SK-N-SH treated with all-trans-retinoic acid at 6 μM for 48 hours (cell line): ENCODE data around the gene ANKRD18A.
"Not testable (repeated sequence)": the region's sequence is repeated elsewhere in the genome, so short reads cannot be mapped to it uniquely, and the experiment has no call there.

Experiments
- ARNTL ChIP-seq: fragments of 450-650 bp; formaldehyde crosslinking; IDR thresholded peaks from 2 replicates; pipeline ENCODE4 v1.5.0; 2020; ENCODE audit warnings: low read depth, mild to moderate bottlenecking, moderate library complexity, borderline replicate concordance
- CREB5 ChIP-seq: fragments of 250-450 bp; sonication (Bioruptor Pico); IDR thresholded peaks from 2 replicates; pipeline ENCODE4 v1.5.1; 2020; ENCODE audit warnings: low read depth, mild to moderate bottlenecking, moderate library complexity
- CSRNP3 ChIP-seq: fragments of 250-450 bp; sonication (Bioruptor Pico); IDR thresholded peaks from 2 replicates; pipeline ENCODE4 v1.5.1; 2021; ENCODE audit warnings: mild to moderate bottlenecking, moderate library complexity
- PATZ1 ChIP-seq: fragments of 250-450 bp; sonication (Bioruptor Pico); IDR thresholded peaks from 2 replicates; pipeline ENCODE4 v1.8.0; 2020; ENCODE audit warnings: mild to moderate bottlenecking, moderate library complexity, borderline replicate concordance
- POU6F1 ChIP-seq: fragments of 250-450 bp; sonication (Bioruptor Pico); IDR thresholded peaks from 2 replicates; pipeline ENCODE4 v1.8.0; 2021; ENCODE audit warnings: low read depth, mild to moderate bottlenecking, moderate library complexity, borderline replicate concordance
- PPARA ChIP-seq: fragments of 250-450 bp; sonication (Bioruptor Pico); IDR thresholded peaks from 2 replicates; pipeline ENCODE4 v1.5.0; 2020; ENCODE audit warnings: mild to moderate bottlenecking, borderline replicate concordance
- RARB ChIP-seq: fragments of 250-450 bp; sonication (Bioruptor Pico); IDR thresholded peaks from 2 replicates; pipeline ENCODE4 v1.8.0; 2021; ENCODE audit warnings: mild to moderate bottlenecking, moderate library complexity
- TCF4 ChIP-seq: fragments of 250-450 bp; sonication (Bioruptor Pico); IDR thresholded peaks from 2 replicates; pipeline ENCODE4 v1.8.0; 2021; ENCODE audit warnings: mild to moderate bottlenecking, moderate library complexity, borderline replicate concordance
- TOX ChIP-seq: fragments of 250-450 bp; sonication (Bioruptor Pico); IDR thresholded peaks from 2 replicates; pipeline ENCODE4 v1.8.0; 2021; ENCODE audit warnings: mild to moderate bottlenecking, moderate library complexity, borderline replicate concordance
- ZC3H10 ChIP-seq: fragments of 250-450 bp; sonication (Bioruptor Pico); IDR thresholded peaks from 2 replicates; pipeline ENCODE4 v1.5.1; 2021; ENCODE audit warnings: mild to moderate bottlenecking, moderate library complexity
- ZFP30 ChIP-seq: fragments of 450-650 bp; formaldehyde crosslinking; IDR thresholded peaks from 2 replicates; pipeline ENCODE4 v1.5.0; 2022; ENCODE audit warnings: mild to moderate bottlenecking, moderate library complexity
- ZNF565 ChIP-seq: fragments of 450-650 bp; formaldehyde crosslinking; conservative IDR thresholded peaks from 2 replicates; pipeline ENCODE4 v1.5.0; 2020; ENCODE audit warnings: low read depth, mild to moderate bottlenecking, moderate library complexity
- ZNF70 ChIP-seq: fragments of 450-650 bp; formaldehyde crosslinking; IDR thresholded peaks from 2 replicates; pipeline ENCODE4 v1.5.0; 2020; ENCODE audit warnings: mild to moderate bottlenecking, moderate library complexity
- ZNF8 ChIP-seq: fragments of 450-650 bp; formaldehyde crosslinking; IDR thresholded peaks from 2 replicates; pipeline ENCODE4 v1.5.0; 2020; ENCODE audit warnings: mild to moderate bottlenecking, moderate library complexity

GRCh38 chr9:38598029-38598745 is 22.2 kb downstream of the ANKRD18A start:
- not testable (repeated sequence) for TF ChIP-seq PATZ1; CREB5; ZNF565 (CRISPR knock-in tag); ZC3H10 (CRISPR knock-in tag); PPARA (CRISPR knock-in tag); ARNTL; ZNF8 (CRISPR knock-in tag); RARB (CRISPR knock-in tag); POU6F1 (CRISPR knock-in tag); ZFP30 (CRISPR knock-in tag); TCF4 (CRISPR knock-in tag); TOX (CRISPR knock-in tag); CSRNP3; ZNF70 (CRISPR knock-in tag)
